Right hindlimb (tissue), 1 donor: ENCODE measurements around the gene DOCK9.

Source experiments
- DNase-seq: peaks from one replicate; pipeline ENCODE4 v3.0.0-alpha.2; 2018

DOCK9 gene

DNA sequence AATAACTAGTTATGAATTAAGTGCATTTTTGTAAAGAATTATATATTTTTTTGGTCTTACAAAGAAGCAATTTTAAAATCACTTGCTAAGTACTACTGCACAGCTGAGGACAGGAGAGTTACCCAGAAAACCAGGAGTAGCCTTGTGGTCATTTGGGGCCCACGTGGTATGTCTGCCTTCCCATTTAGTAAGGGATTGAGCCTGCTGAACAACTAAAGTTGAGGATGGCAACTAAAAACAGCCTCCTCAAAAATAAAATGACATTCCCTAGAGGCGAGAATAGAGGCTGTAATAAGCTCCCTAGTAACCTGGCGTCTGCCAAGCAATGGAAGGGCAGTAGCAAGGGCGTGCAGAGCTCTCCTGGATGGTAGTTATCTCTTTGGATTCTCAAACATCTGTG lies 36.3 kb downstream of the DOCK9 start:
- no peak for DNase-seq

DNA sequence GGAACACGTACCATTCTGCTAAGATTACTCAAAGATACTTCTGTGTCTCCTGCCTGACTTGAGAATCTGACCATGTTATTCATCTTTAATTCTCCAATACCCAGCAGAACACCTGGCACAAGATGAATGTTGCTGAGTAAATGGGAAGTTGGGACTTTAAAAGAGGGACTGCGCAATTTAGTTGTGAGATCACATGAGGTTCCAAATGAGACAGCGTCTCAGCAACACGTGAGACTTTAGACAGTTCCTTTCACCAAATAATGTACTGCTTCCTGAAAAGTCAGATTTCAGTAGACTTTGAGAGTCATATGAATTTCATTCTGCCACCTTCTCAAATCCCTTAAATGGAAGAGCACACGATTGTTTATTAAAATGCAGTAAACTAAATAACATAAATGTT lies 36.7 kb downstream of the DOCK9 start:
- DNase-seq, result no peak

GRCh38 chr13:98940325-98941001 lies 37.4 kb downstream of the DOCK9 start:
- DNase-seq, result no peak

GRCh38 chr13:98939660-98940191 lies 38.1 kb downstream of the DOCK9 start:
- DNase-seq, result peak; percentile 75

DNA sequence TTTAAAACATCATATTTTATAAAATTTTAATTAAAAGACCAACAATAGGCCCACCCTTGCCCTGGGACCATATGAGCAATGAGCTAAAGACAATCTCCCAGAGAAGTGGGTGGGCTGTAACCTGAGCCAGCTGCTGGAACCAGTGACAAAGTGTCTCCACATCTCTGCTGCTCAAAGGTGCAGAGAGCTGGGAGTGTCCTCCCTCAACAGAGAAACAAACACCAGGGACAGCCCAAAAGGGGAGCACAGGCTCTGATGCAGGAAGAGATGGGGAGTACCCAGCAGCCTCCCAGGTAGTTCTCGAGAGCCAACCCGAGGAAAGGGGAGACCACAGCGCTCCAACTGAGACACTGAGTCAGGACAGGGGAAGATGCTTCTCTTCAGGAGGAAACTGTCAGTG lies 39.1 kb downstream of the DOCK9 start:
- DNase-seq, result no peak

- DNase-seq, result no peak
These were observed 39.9 kb downstream of the DOCK9 start for GRCh38 chr13:98937911-98938381.

- DNase-seq, result no peak
These were observed 43.6 kb downstream of the DOCK9 start for GRCh38 chr13:98934243-98934642.

GRCh38 chr13:98930151-98930591 lies 47.7 kb downstream of the DOCK9 start:
- peak; percentile 89 for DNase-seq

DNA sequence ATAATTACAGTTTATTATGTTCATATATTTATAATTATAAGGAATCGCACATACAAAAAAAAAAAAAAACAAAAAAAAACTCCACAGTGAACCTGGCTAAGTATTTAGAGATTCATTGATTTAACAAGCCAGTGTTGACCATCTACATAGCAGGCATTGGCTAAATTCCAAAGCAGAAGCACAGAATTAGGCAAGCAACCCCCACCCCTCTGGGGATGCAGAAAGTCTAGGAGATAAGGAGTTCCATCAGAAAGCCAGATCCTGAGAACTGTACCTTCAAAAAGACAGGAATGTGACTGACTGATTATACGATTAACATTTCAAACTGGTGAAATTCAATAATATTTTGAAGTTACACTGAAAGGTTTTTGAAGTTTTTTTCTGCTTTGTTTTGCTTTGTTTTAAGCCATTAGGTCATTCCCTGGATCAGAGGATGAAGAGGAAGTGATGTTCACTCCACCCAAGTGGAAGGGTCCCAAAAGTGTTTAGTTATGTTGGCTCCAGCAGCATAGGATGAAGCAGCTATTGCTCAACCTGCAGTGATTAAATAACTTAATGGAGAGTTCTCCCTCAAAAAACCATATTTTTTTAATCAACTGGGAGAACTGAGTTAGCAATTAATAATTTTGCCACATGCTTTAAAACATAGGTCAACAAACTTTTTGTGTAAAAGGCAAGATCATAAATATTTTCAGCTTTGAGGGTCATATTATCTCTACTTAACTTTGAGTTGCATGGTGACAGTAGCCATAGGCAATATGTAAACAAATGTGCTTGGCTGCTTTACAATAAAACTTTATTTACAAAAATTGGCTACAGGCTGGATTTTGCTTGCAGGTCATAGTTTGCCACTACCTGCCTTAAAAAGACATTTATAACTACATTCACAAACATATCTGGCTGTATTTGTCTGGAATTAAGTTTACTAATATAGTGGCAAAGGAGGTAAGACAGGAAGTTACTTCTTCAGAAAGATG lies 49.6 kb downstream of the DOCK9 start:
- DNase-seq, result peak; percentile 64

- no peak for DNase-seq
These were observed 51.9 kb downstream of the DOCK9 start for GRCh38 chr13:98925949-98926348.

GRCh38 chr13:98923641-98924397 lies 54.0 kb downstream of the DOCK9 start:
- DNase-seq, result no peak

GRCh38 chr13:98922306-98922705 lies 55.6 kb downstream of the DOCK9 start:
- no peak for DNase-seq

DNA sequence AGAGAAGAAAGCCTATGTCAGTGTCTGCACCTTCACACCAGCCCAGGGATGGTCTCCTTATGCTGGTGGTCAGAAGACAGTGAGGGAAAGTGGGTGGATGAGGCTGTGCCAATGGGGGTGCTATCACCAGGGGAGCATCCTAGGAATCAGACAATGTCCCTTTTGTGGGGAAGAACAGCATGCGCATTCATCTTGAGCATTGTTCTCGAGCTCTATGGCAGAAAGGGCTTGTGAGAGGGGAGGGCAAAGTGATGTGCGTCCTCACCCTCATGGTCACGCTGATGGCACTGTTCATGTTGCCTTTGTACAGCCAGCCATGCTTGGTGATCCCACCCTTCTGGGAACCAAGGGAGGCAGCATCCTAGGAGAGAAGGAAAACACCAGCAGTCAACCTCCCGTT lies 56.1 kb downstream of the DOCK9 start:
- DNase-seq, result no peak

- no peak for DNase-seq
These were observed 56.8 kb downstream of the DOCK9 start for GRCh38 chr13:98921015-98921580.

- DNase-seq, result no peak
These were observed 58.3 kb downstream of the DOCK9 start for GRCh38 chr13:98919566-98919965.

- DNase-seq, result no peak
These were observed 59.1 kb downstream of the DOCK9 start for GRCh38 chr13:98918771-98919170.

- DNase-seq, result no peak
These were observed 60.7 kb downstream of the DOCK9 start for GRCh38 chr13:98917116-98917515.

DNA sequence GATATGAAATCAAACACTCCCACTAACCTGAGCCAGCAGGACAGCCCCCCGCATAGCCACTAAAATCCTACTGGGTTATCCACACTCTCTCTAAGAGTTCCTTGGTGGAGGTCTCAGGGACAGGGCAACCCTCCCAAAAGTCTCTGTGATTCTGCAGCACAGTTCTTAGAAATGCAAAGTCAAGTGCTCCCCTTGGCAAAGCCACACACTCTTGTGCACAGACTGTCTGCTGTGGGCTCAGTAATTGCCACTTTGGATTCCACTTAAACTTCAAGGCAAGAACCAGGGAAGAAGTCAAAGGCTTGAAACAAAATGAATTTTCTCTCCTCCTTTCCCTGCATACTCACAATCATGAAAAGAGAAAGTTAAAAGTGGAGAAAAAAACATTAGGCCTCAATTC lies 61.5 kb downstream of the DOCK9 start:
- DNase-seq, result no peak

- DNase-seq, result no peak
These were observed 61.9 kb downstream of the DOCK9 start for GRCh38 chr13:98915981-98916380.

DNA sequence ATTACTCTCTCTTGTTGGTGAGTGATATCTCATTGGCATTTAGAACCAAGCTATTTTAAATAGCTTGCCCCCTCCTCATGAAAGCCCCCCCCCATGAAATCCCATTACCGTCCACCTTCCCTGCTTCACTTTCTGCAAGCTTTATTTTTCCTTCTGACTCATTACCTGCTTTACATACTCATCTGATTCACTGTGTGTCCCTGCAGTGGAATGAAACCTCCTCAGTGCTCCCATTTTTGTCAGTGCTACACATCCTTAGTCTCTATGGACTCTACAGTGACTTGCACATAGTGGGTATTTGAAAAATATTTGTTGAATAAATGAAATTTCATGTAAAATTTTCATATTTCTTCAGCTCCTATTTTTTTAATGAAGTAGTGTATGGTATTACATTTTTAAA lies 62.3 kb downstream of the DOCK9 start:
- DNase-seq, result no peak

DNA sequence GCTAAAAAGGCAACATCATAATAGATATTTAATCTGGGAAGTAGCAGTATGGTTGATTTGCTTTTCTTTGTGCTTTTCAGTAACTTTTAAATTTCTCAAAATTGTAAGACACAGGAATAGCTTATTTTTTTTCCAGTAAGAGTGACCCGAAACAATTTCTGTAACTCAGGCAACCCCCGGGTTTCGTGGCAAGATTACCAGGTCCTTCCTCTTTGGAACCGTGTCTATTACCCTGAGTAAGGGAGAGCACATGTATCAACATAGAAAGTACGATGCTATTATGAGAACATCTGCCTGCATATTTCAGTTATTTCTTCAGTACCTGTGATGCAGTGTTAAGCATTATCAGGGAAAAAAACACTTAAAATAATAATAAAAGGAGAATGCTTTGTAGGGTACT lies 64.1 kb downstream of the DOCK9 start:
- DNase-seq, result no peak

DNA sequence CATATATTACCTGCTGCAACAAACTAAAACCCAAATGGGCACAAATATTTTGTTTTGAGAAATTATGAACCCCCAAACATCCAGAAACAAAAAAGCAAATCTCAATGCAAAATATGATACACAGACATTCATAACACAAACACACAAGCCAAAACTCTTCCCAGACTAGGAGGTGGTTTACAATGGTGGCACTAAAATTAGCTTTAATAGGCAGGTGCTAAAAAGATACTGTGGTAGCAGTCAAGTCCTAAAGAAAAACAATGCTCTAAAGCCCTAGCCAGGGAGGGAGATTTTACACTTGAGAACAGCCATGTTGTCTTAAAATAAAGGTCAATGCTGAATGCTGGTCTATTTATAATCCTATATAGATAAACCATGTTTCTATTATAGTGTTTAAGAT lies 65.0 kb downstream of the DOCK9 start:
- DNase-seq, result no peak
